ENCODE measurements around the gene PLCH1. TPM values are rescaled to one million over a fixed set of nuclear protein-coding genes. Genes with fewer than 3 reads are reported as not detected.

PLCH1 gene
- total and polyA plus RNA-seq, 8 donors: 0.91 to 4.4 (median 2.3) TPM

GRCh38 chr3:155785662-155786295 is 40.9 kb upstream of the PLCH1 start:
- DNase-seq (no peak), ATAC-seq (no peak), FAIRE-seq (no peak)
- Histone ChIP-seq H3K27me3 (no peaks in the 10 kb centered on the region), H3K4me1 (no peaks in the 10 kb centered on the region), H3K9me3 (no peaks in the 10 kb centered on the region), H3K36me3 (peaks cover 0 to 8% (median 0%) of the 10 kb centered on the region in 3 donors), H3K27ac (no peak overlapping the region), H3K4me3 (no peak overlapping the region)
- intact Hi-C loops (cut with DNase I): no loop called here
- TF ChIP-seq CTCF (IDR thresholded peaks at IDR 0.05): no peak

GRCh38 chr3:155782390-155782953 is 37.6 kb upstream of the PLCH1 start:
- no peaks in the 10 kb centered on the region for H3K4me1 ChIP-seq
- FAIRE-seq (no peak), DNase-seq (no peak), ATAC-seq (no peak)
- H3K9me3 ChIP-seq: no peaks in the 10 kb centered on the region
- intact Hi-C loops (cut with DNase I): no loop called here
- H3K36me3 ChIP-seq: peaks cover 0 to 8% (median 0%) of the 10 kb centered on the region in 3 donors
- H3K4me3 ChIP-seq: no peak overlapping the region
- H3K27ac ChIP-seq: no peak overlapping the region
- TF ChIP-seq CTCF (IDR thresholded peaks at IDR 0.05): no peak
- whole genome bisulfite sequencing, 2 donors: 97 to 100% methylated on average over 1 of the region's 1 CpG
- no peaks in the 10 kb centered on the region for H3K27me3 ChIP-seq

GRCh38 chr3:155780291-155780690 is 35.4 kb upstream of the PLCH1 start:
- H3K4me3 ChIP-seq: no peak overlapping the region
- H3K36me3 ChIP-seq: peaks cover 0 to 8% (median 0%) of the 10 kb centered on the region in 3 donors
- intact Hi-C loops (cut with DNase I): no loop called here
- ATAC-seq (no peak), DNase-seq (no peak), FAIRE-seq (no peak)
- no peaks in the 10 kb centered on the region for H3K9me3 ChIP-seq
- H3K27ac ChIP-seq: no peak overlapping the region
- TF ChIP-seq CTCF (IDR thresholded peaks at IDR 0.05): no peak
- H3K27me3 ChIP-seq: no peaks in the 10 kb centered on the region
- no peaks in the 10 kb centered on the region for H3K4me1 ChIP-seq

- H3K4me1 ChIP-seq: no peaks in the 10 kb centered on the region
- no peak overlapping the region for H3K27ac ChIP-seq
- FAIRE-seq (no peak), DNase-seq (no peak), ATAC-seq (no peak)
- H3K9me3 ChIP-seq: no peaks in the 10 kb centered on the region
- intact Hi-C loops (cut with DNase I): no loop called here
- TF ChIP-seq CTCF (IDR thresholded peaks at IDR 0.05): no peak
- no peaks in the 10 kb centered on the region for H3K27me3 ChIP-seq
- no peak overlapping the region for H3K4me3 ChIP-seq
- peaks cover 0 to 11% (median 0%) of the 10 kb centered on the region in 3 donors for H3K36me3 ChIP-seq
Observed at GRCh38 chr3:155778462-155778861, 33.6 kb upstream of the PLCH1 start.

GRCh38 chr3:155772801-155773200 is 27.9 kb upstream of the PLCH1 start:
- FAIRE-seq: no peak
- Histone ChIP-seq H3K9me3 (no peaks in the 10 kb centered on the region), H3K36me3 (peaks cover 0 to 3% (median 0%) of the 10 kb centered on the region in 3 donors), H3K4me1 (no peaks in the 10 kb centered on the region), H3K27ac (no peak overlapping the region), H3K4me3 (no peak overlapping the region), H3K27me3 (no peaks in the 10 kb centered on the region)
- DNase-seq: no peak
- intact Hi-C loops (cut with DNase I): no loop called here
- no peak for ATAC-seq
- TF ChIP-seq CTCF (IDR thresholded peaks at IDR 0.05): no peak
- 100% methylated on average over 1 of the region's 1 CpG for WGBS, 2 donors

Data from pancreas (tissue), 10 donors.